IPS-15b (cell line): Measurements from ENCODE around the gene GYG2.

ENCODE experiments used
- H3K27me3 ChIP-seq: one replicate; pipeline ENCODE4 v1.6.1; 2013; ENCODE audit warnings: low read length; ENCODE audit not compliant: control insufficient read depth, insufficient read depth
- H3K36me3 ChIP-seq: one replicate; pipeline ENCODE4 v1.6.1; 2013; ENCODE audit warnings: low read length; ENCODE audit not compliant: control insufficient read depth, insufficient read depth
- H3K4me1 ChIP-seq: one replicate; pipeline ENCODE4 v1.6.1; 2013; ENCODE audit warnings: mild to moderate bottlenecking, low read length; ENCODE audit not compliant: control insufficient read depth, insufficient read depth
- H3K4me3 ChIP-seq: one replicate; pipeline ENCODE4 v1.5.1; 2013; ENCODE audit warnings: low read depth, low read length
- H3K9ac ChIP-seq: one replicate; pipeline ENCODE4 v1.6.1; 2013; ENCODE audit warnings: low read depth, mild to moderate bottlenecking, low read length
- H3K9me3 ChIP-seq: one replicate; pipeline ENCODE4 v1.6.1; 2013; ENCODE audit warnings: mild to moderate bottlenecking, low read length; ENCODE audit not compliant: control insufficient read depth, insufficient read depth

Gene GYG2

GRCh38 chrX:2819345-2820135 is 9.2 kb upstream of the GYG2 start:
- no peaks in the 10 kb centered on the region for H3K4me1 ChIP-seq
- no peaks in the 10 kb centered on the region for H3K9me3 ChIP-seq
- H3K4me3 ChIP-seq, result no peak overlapping the region
- no peaks in the 10 kb centered on the region for H3K36me3 ChIP-seq
- no peak overlapping the region for H3K9ac ChIP-seq
- no peaks in the 10 kb centered on the region for H3K27me3 ChIP-seq

DNA sequence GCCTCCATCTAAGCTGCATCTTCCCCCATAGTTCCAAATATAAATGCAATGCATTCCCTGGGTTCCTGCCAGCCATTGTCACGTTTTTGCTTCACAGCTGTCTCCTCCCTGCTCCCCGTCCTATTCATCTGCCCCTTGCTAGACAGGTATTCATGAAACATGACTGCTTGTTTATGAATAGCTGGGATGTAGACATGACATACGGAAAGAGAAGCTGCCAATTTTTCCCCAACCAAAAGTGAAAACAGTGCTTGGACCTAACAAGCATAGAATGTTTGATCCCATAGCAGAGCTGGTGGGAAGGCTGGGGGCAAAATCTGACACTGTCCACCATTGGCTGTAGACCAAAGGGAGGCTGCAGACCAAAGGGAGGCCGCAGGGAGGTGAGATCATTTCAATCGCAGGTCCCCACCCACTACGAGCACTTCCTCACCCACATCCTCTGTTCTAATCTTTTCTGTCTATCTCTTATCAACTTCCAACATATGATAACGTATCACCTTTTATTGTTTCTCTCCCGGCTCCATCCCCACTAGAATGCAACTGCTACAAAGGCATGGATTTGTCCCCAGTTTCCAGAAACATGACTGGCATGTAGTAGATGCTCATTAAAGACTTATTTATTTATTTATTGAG is 8.5 kb upstream of the GYG2 start:
- Histone ChIP-seq H3K4me1 (no peaks in the 10 kb centered on the region), H3K27me3 (no peaks in the 10 kb centered on the region), H3K36me3 (no peaks in the 10 kb centered on the region), H3K4me3 (no peak overlapping the region), H3K9ac (no peak overlapping the region), H3K9me3 (no peaks in the 10 kb centered on the region)

- Histone ChIP-seq H3K9ac (no peak overlapping the region), H3K9me3 (no peaks in the 10 kb centered on the region), H3K4me3 (no peak overlapping the region), H3K4me1 (no peaks in the 10 kb centered on the region), H3K36me3 (no peaks in the 10 kb centered on the region), H3K27me3 (peaks cover 10% of the 10 kb centered on the region)
Observed at GRCh38 chrX:2823795-2824386, 4.8 kb upstream of the GYG2 start.

- Histone ChIP-seq H3K4me3 (no peak overlapping the region), H3K9ac (no peak overlapping the region), H3K36me3 (no peaks in the 10 kb centered on the region), H3K27me3 (peaks cover 10% of the 10 kb centered on the region), H3K9me3 (no peaks in the 10 kb centered on the region), H3K4me1 (no peaks in the 10 kb centered on the region)
Observed at GRCh38 chrX:2824886-2825285, 3.8 kb upstream of the GYG2 start.

DNA sequence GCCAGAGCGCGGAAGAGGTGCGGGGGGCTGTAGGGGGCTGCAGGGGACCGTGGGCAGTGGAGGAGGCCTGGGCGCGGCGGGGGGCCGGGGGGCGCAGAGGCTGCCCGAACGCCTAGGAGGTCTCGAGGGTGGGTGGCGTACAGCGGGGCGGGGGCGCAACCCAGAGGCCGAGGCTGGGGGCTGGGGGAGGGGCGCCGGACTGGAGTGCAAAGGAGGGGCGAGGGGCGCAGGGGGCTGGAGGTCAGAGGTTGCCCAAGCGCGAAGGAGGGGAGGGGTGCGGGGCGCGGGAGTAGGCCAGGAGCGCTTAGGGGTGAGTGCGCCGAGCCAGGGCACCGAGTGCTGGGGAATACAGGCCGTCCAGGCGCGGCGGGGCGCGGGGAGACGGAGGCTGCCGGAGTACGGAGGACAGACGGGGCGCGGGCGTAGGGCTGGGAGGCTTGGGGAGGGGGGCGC is 255 bp downstream of the GYG2 start:
- no peaks in the 10 kb centered on the region for H3K4me1 ChIP-seq
- H3K27me3 ChIP-seq, result peaks cover 10% of the 10 kb centered on the region
- no peaks in the 10 kb centered on the region for H3K36me3 ChIP-seq
- peak overlapping the region; percentile 54 for H3K4me3 ChIP-seq
- no peaks in the 10 kb centered on the region for H3K9me3 ChIP-seq
- H3K9ac ChIP-seq, result no peak overlapping the region

GRCh38 chrX:2829469-2830246 is 928 bp downstream of the GYG2 start:
- H3K27me3 ChIP-seq, result peaks cover 10% of the 10 kb centered on the region
- no peak overlapping the region for H3K9ac ChIP-seq
- H3K36me3 ChIP-seq, result peaks cover 3% of the 10 kb centered on the region
- peak overlapping the region; percentile 54 for H3K4me3 ChIP-seq
- H3K4me1 ChIP-seq, result no peaks in the 10 kb centered on the region
- H3K9me3 ChIP-seq, result no peaks in the 10 kb centered on the region

GRCh38 chrX:2831471-2832228 is 2.9 kb downstream of the GYG2 start:
- peaks cover 6% of the 10 kb centered on the region for H3K36me3 ChIP-seq
- no peak overlapping the region for H3K9ac ChIP-seq
- no peaks in the 10 kb centered on the region for H3K4me1 ChIP-seq
- H3K4me3 ChIP-seq, result no peak overlapping the region
- H3K27me3 ChIP-seq, result peaks cover 10% of the 10 kb centered on the region
- H3K9me3 ChIP-seq, result no peaks in the 10 kb centered on the region

- Histone ChIP-seq H3K9ac (no peak overlapping the region), H3K4me1 (no peaks in the 10 kb centered on the region), H3K36me3 (peaks cover 9% of the 10 kb centered on the region), H3K4me3 (no peak overlapping the region), H3K9me3 (no peaks in the 10 kb centered on the region), H3K27me3 (no peaks in the 10 kb centered on the region)
Observed at GRCh38 chrX:2837961-2838360, 9.2 kb downstream of the GYG2 start.

- Histone ChIP-seq H3K36me3 (peaks cover 9% of the 10 kb centered on the region), H3K4me1 (no peaks in the 10 kb centered on the region), H3K4me3 (no peak overlapping the region), H3K9ac (no peak overlapping the region), H3K9me3 (no peaks in the 10 kb centered on the region), H3K27me3 (no peaks in the 10 kb centered on the region)
Observed at GRCh38 chrX:2840961-2841360, 12.2 kb downstream of the GYG2 start.

DNA sequence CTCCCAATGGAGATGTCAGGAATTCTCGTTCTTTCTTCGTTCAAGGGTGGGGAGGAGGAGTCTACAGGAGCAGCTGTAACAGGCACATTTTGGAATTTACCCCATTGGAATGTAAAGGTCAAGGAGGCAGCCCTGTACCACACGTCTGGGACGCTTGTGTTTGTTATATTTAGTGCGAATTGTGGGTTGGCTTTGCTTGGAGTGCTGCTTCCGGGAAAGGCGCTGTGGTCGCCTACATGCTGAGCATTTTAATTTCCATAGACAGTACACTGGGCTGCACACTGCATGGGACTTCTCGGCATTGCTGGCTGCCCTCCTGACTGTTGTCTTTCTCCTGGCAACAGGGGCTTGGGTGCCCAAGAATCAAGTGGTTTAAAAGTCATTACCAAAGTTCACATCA is 12.8 kb downstream of the GYG2 start:
- H3K4me1 ChIP-seq, result no peaks in the 10 kb centered on the region
- no peak overlapping the region for H3K9ac ChIP-seq
- H3K27me3 ChIP-seq, result no peaks in the 10 kb centered on the region
- H3K36me3 ChIP-seq, result peaks cover 7% of the 10 kb centered on the region
- no peak overlapping the region for H3K4me3 ChIP-seq
- H3K9me3 ChIP-seq, result no peaks in the 10 kb centered on the region

DNA sequence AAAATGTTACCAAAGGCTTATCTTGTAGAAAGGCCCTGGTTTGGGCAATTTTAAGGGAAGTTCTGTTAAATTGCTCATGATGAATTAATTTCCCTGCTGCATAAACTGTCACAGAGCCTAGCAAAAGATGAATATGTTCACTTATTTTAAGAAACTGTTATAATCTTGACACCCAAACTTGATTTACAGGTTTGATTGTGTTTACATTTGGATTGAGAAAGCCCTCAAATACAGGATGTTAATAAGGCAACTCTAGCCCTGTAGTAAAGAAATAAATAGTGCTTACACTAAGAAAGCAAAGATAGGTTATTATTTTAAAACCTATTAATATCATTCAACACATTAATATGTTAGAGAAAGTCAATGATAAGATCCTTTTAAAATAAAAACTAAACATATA is 18.3 kb downstream of the GYG2 start:
- peaks cover 17% of the 10 kb centered on the region for H3K4me1 ChIP-seq
- no peak overlapping the region for H3K4me3 ChIP-seq
- no peaks in the 10 kb centered on the region for H3K27me3 ChIP-seq
- peaks cover 7% of the 10 kb centered on the region for H3K36me3 ChIP-seq
- no peaks in the 10 kb centered on the region for H3K9me3 ChIP-seq
- no peak overlapping the region for H3K9ac ChIP-seq
